IPS-11a (cell line): Measurements from ENCODE around the gene DNAH6.
"Not testable (repeated sequence)": the region's sequence is repeated elsewhere in the genome, so short reads cannot be mapped to it uniquely, and the experiment has no call there.

Experiments
- H3K4me3 ChIP-seq: one replicate; pipeline ENCODE4 v1.5.1; 2013; ENCODE audit warnings: low read depth, low read length, control low read depth

Gene DNAH6

GRCh38 chr2:84732897-84733778 lies 216.8 kb downstream of the DNAH6 start:
- no peak overlapping the region for H3K4me3 ChIP-seq

DNA sequence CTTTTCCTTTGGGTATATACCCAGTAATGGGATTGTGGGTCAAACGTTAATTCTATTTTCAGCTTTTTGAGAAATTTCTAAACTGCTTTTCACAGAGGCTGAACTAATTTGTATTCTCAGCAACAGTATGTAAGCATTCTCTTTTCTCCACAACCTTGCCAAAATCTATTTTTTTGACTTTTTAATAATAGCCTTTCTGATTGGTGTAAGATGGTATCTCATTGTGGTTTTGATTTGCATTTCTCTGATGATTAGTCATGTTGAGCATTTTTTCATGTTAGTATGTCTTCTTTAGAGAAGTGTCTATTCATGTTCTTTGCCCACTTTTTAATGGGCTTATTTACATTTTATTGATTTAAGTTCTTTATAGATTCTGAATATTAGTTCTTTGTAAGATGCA lies 219.1 kb downstream of the DNAH6 start:
- no peak overlapping the region for H3K4me3 ChIP-seq

DNA sequence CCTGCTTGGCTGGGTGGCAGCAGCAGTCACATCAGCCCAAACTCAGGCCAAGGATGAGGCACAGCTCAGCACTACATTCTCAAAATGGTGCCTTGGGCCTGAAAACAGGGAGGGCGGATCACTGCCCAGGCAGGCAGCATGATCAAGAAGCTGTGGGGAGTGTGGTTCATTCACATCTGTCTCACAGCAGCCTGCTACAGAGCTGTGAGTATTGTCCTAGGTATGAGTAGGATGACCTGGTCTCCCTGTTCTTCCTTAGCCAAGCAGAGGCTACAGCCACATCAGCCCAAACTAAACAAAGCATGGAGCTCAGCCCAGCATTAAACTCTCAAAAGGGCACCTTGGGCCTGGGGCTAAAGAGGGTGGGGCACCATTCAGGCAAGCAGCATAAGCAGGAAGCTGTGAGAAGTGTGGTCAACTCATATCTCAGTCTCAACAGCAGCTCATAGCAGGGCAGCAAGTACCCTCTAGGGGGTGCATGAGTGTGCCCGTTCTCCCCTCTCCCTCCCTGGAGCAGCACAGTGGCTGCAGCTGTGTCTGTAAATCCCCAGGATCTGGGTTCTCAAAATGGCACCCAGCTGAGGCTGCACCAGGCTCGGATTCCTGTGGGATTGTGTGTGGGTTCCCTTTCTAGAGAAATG lies 225.0 kb downstream of the DNAH6 start:
- H3K4me3 ChIP-seq: no peak overlapping the region

DNA sequence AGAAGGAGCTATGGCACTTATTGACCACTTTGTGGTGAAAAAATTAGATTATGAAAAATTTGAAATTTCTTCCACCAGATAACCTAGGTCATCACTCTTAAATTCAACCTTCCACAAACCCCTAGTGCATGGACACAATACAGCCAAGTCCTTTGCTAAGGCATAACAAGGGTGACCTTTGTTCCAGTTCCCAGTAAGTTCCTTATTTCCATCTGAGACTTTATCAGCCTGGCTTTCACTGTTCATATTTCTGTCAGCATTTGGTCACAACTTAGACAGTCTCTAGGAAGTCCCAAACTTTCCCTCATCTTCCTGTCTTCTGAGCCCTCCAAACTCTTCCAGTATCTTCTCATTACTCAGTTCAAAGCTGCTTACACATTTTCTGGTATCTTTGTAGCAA lies 232.0 kb downstream of the DNAH6 start:
- H3K4me3 ChIP-seq: no peak overlapping the region

GRCh38 chr2:84749442-84749841 lies 233.1 kb downstream of the DNAH6 start:
- no peak overlapping the region for H3K4me3 ChIP-seq

DNA sequence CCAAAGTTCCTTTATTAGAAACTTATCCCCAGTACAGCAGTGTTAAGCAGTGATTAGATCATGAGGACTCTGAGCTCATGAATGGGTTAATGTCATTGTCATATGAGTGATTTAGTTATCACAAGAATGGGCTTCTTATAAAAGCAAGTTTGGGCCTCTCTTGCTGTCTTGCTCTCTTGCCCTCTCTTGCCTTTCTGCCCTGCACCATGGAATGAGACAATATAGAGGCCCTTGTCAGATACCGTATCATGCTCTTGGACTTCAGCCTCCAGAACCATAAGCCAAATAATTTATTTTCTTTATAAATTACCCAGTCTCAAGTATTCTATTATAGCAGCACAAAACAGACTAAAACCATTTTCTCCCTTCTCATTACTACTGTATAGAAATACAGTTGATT lies 238.8 kb downstream of the DNAH6 start:
- no peak overlapping the region for H3K4me3 ChIP-seq

- H3K4me3 ChIP-seq: no peak overlapping the region
Observed at GRCh38 chr2:84757648-84758047, 241.3 kb downstream of the DNAH6 start.

DNA sequence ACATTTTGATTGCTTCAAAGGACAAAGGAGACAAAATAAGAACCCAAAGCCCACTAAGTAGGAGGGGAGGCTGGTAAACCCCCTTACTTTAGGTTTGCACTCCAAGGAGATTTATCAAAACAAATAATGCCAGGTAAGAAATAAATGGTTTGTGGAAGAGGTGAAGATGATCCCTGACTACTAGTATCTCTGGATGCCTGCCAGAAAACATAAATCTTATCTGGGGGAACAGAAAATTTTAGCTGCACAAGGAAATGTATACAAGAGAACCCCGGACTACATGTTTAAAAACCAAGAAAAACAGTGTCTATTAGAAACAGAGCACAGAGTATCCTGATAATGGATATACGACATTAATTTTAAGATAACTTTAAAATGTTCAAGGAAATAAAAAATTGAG lies 250.5 kb downstream of the DNAH6 start:
- no peak overlapping the region for H3K4me3 ChIP-seq

DNA sequence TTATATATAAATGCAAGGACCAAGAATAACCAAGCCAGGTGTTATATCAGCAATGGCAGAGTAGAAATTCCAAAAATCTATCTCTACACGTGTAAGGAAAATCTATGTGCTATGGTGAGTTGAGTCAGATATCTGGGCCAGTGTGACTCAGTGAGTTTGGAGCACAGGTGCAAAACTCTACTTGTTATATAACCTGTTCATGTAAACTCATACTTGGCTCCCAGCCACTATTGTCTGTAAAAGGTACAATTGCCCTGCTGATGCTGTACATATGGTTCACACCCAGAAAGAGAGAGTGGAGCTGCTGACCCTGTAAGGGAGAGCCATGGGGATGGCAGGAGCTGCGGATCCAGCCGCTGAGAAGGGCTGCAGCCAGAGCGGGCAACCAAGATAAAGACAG lies 252.5 kb downstream of the DNAH6 start:
- no peak overlapping the region for H3K4me3 ChIP-seq

DNA sequence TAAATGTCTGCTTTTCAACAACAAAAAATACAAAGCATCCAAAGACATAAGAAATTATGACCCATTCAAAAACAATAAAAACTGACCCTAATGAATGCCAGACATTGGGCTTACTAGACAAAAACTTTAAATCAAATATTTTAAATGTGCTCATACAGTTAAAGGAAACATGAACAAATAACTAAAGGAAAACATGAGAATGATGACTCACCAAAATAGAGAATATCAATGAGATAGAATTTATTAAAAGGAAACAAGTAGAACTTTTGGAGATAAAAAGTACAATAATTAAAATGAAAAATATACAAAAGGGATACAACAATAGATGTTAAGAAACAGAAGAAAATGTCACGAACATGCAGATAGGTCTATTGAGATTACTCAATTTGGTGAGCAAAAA lies 254.0 kb downstream of the DNAH6 start:
- no peak overlapping the region for H3K4me3 ChIP-seq

GRCh38 chr2:84771251-84771650 lies 255.0 kb downstream of the DNAH6 start:
- no peak overlapping the region for H3K4me3 ChIP-seq

- H3K4me3 ChIP-seq: not testable (repeated sequence)
Observed at GRCh38 chr2:84773562-84773961, 257.3 kb downstream of the DNAH6 start.

- no peak overlapping the region for H3K4me3 ChIP-seq
Observed at GRCh38 chr2:84776011-84776410, 259.7 kb downstream of the DNAH6 start.

- H3K4me3 ChIP-seq: no peak overlapping the region
Observed at GRCh38 chr2:84778911-84779690, 262.8 kb downstream of the DNAH6 start.

- H3K4me3 ChIP-seq: no peak overlapping the region
Observed at GRCh38 chr2:84779781-84780180, 263.5 kb downstream of the DNAH6 start.

- H3K4me3 ChIP-seq: no peak overlapping the region
Observed at GRCh38 chr2:84781942-84782716, 265.8 kb downstream of the DNAH6 start.

DNA sequence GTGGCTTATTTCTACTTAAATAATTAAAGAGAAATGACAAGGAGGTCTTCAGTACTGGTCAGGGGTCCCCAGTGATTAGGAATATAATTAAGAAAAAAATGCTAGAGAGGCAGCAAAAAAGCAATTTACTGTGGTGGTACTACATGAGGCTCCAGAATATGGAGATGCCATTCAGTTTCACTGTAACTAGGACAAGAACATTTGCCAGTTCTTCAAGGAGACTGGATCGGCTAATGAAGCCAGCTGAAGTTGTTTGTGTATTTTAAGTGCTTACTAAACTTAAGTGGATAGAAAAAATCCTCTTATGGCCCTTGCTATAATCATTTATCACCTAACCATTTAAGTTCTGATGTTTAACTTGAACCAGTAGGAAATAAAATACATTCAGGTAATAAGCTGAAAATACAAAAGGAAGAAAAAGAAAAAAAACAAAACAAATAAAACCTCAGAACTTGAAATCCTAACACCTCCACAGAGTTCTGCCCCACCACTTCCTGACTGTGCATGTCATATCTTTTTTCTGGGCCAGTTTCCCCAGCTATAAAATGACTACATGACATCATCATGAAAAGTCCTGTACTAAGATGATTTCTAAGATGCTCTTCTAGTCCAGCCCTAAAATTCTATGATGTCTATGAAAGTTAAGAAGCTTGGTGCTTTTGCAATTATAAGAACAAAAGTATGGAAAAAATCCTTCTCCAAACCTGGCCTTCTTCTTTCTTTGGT lies 266.6 kb downstream of the DNAH6 start:
- H3K4me3 ChIP-seq: no peak overlapping the region

- H3K4me3 ChIP-seq: no peak overlapping the region
Observed at GRCh38 chr2:84785950-84786349, 269.7 kb downstream of the DNAH6 start.

GRCh38 chr2:84786601-84787000 lies 270.3 kb downstream of the DNAH6 start:
- no peak overlapping the region for H3K4me3 ChIP-seq

- H3K4me3 ChIP-seq: no peak overlapping the region
Observed at GRCh38 chr2:84788027-84788426, 271.7 kb downstream of the DNAH6 start.
